K562 (cell line): ENCODE measurements around the gene DPM1. TPM values are rescaled to one million over a fixed set of nuclear protein-coding genes. Genes with fewer than 3 reads are reported as not detected.

Source experiments
- ARID4B ChIP-seq: sonication (generic); formaldehyde crosslinking; IDR thresholded peaks from 2 replicates; pipeline ENCODE4 v1.8.0; 2022; ENCODE audit warnings: mild to moderate bottlenecking, missing genetic modification reagents
- CUX1 ChIP-seq: fragments of 200-800 bp; sonication (Bioruptor generic); IDR thresholded peaks from 2 replicates; pipeline ENCODE4 v1.6.1; 2016; ENCODE audit warnings: missing genetic modification characterization, missing compliant biosample characterization
- E2F3 ChIP-seq: fragments of 250-450 bp; sonication (Bioruptor Pico); IDR thresholded peaks from 2 replicates; pipeline ENCODE4 v1.4.0; 2020; ENCODE audit warnings: mild to moderate bottlenecking
- GTF3C2 ChIP-seq: IDR thresholded peaks from 3 replicates; pipeline ENCODE4 v1.6.1; 2011; ENCODE audit warnings: borderline replicate concordance, mild to moderate bottlenecking, moderate library complexity; ENCODE audit not compliant: insufficient read length; ENCODE audit errors: extremely low read depth
- KLF13 ChIP-seq: fragments of 450-650 bp; IDR thresholded peaks from 2 replicates; pipeline ENCODE4 v1.6.1; 2016; ENCODE audit warnings: missing genetic modification characterization, low read depth, mild to moderate bottlenecking, missing compliant biosample characterization, moderate library complexity, borderline replicate concordance
- NCOR1 ChIP-seq: fragments of 450-650 bp; IDR thresholded peaks from 2 replicates; pipeline ENCODE4 v1.6.1; 2016; ENCODE audit warnings: mild to moderate bottlenecking, moderate library complexity
- OTX1 ChIP-seq: fragments of 450-650 bp; formaldehyde crosslinking; IDR thresholded peaks from 2 replicates; pipeline ENCODE4 v1.4.0; 2022; ENCODE audit warnings: mild to moderate bottlenecking
- SMC3 ChIP-seq: conservative IDR thresholded peaks from 2 replicates; pipeline ENCODE4 v1.6.1; 2011; ENCODE audit warnings: low read depth, low read length, improper control_type of control experiment; ENCODE audit not compliant: insufficient read depth
- TOE1 ChIP-seq, 2 experiments: fragments of 450-650 bp in 1 of 2; sonication (generic) in 1 of 2; formaldehyde crosslinking in 1 of 2; IDR thresholded peaks; 2 replicates each; pipeline versions ENCODE4 v1.7.1 to v1.8.0; 2016 to 2022; ENCODE audit warnings: borderline replicate concordance in 2 of 2, mild to moderate bottlenecking in 2 of 2, antibody characterized with exemption in 1 of 2, inconsistent platforms in 1 of 2, low read depth in 1 of 2, missing genetic modification reagents in 1 of 2, moderate library complexity in 1 of 2
- ZBTB9 ChIP-seq: fragments of 450-650 bp; formaldehyde crosslinking; IDR thresholded peaks from 2 replicates; pipeline ENCODE4 v1.4.0; 2020; ENCODE audit warnings: mild to moderate bottlenecking, moderate library complexity
- ZKSCAN1 ChIP-seq: fragments of 150-350 bp; IDR thresholded peaks from 2 replicates; pipeline ENCODE4 v1.6.1; 2016; ENCODE audit warnings: low read depth, low read length
- polyA plus RNA-seq, 8 experiments: library from polyadenylated mRNA; depleted of rRNA in 4 of 8; stranded (reverse) in 5 of 8; unstranded in 3 of 8; fragments of >200 nt; fragmentation: Nextera tagmentation in 2 of 8; fragmentation: Illumina TruSeq in 1 of 8; extraction: Ambion mirVana in 2 of 8; extraction: Trizol in 1 of 8; gene quantifications; 2 replicates each; pipeline versions ENCODE4 v1.2.1 to v1.2.3, GENCODE V29; 2011 to 2014; ENCODE audit warnings: inconsistent platforms in 1 of 8, missing spikeins in 1 of 8
- total RNA-seq, 7 experiments: library from RNA; depleted of rRNA in 6 of 7; stranded (reverse); fragments of >200 nt in 6 of 7; fragmentation: Illumina TruSeq in 2 of 7; extraction: Trizol in 2 of 7; gene quantifications; 2 replicates each; pipeline versions ENCODE4 v1.2.1 to v1.2.3, GENCODE V29; 2011 to 2021; ENCODE audit warnings: low replicate concordance in 1 of 7

The DPM1 gene
- total and polyA plus RNA-seq, 9 of the 15 experiments (the other 6 are each of a cell fraction or from before 2014, with no cell fraction given), result 75.2 to 190 (median 153) TPM

GRCh38 chr20:50957798-50958614, at the start of gene DPM1 (continued):
- TF ChIP-seq ARID4B (CRISPR knock-in tag), result peak; percentile 60; the same call in 1 of the 2 replicates
- TF ChIP-seq TOE1 (IDR thresholded peaks at IDR 0.05; ENCODE audit: borderline replicate concordance), result 0 out of 2 replicates have a peak, but pooled peaks have one; percentile 24
- TF ChIP-seq TOE1 (CRISPR knock-in tag; IDR thresholded peaks at IDR 0.05; ENCODE audit: borderline replicate concordance, low read depth), result no peak
- no peak for TF ChIP-seq E2F3
- no peak for TF ChIP-seq ZBTB9 (CRISPR knock-in tag)
- TF ChIP-seq SMC3, result no peak
- no peak; the same call in 1 of the 2 replicates for TF ChIP-seq NCOR1
- no peak for TF ChIP-seq ZKSCAN1
- no peak for TF ChIP-seq GTF3C2
- TF ChIP-seq CUX1 (CRISPR knock-in tag), result no peak
- TF ChIP-seq OTX1 (CRISPR knock-in tag), result no peak
- TF ChIP-seq KLF13 (tag), result no peak
